HL-60 (cell line): ENCODE results near the gene AARSD1.

Source experiments
- CTCF ChIP-seq: IDR thresholded peaks from one replicate; pipeline ENCODE4 v1.5.1; 2011; ENCODE audit warnings: low read length, control low read depth, inconsistent platforms; ENCODE audit not compliant: insufficient read depth
- POLR2AphosphoS5 ChIP-seq: IDR thresholded peaks from 2 replicates; pipeline ENCODE4 v1.6.1; 2012; ENCODE audit warnings: low read depth

- no peak for TF ChIP-seq POLR2AphosphoS5
- no peak for TF ChIP-seq CTCF
These were observed 46.5 kb upstream of the AARSD1 start for GRCh38 chr17:43010667-43011308.
